Left lung (tissue), 10 donors: ENCODE data around the gene ST3GAL3. TPM values are rescaled to one million over a fixed set of nuclear protein-coding genes. Genes with fewer than 3 reads are reported as not detected.

Experiments
- ATAC-seq: fragments of 200-7000 bp; cut with Tn5 transposase; one replicate; pipeline ENCODE4 v1.9.1; 2020; ENCODE audit warnings: moderate library complexity
- DNase-seq, 4 donors: peaks; one replicate each; pipeline ENCODE4 v3.0.0-alpha.2; 2013 to 2020
- H3K27ac ChIP-seq, 2 donors: fragments of 200-600 bp; sonication (generic) in 1 of 2; one replicate each; pipeline versions ENCODE4 v1.5.0 to v1.8.0; 2020 to 2021
- H3K27me3 ChIP-seq, 2 donors: fragments of 200-600 bp; sonication (generic) in 1 of 2; one replicate each; pipeline versions ENCODE4 v1.5.0 to v1.8.0; 2020 to 2021
- H3K36me3 ChIP-seq, 2 donors: fragments of 200-600 bp; sonication (generic) in 1 of 2; one replicate each; pipeline versions ENCODE4 v1.5.0 to v1.8.0; 2020 to 2021
- H3K4me1 ChIP-seq, 2 donors: fragments of 200-600 bp; one replicate each; pipeline ENCODE4 v1.8.0; 2021
- H3K4me3 ChIP-seq, 2 donors: fragments of 200-600 bp; sonication (generic) in 1 of 2; one replicate each; pipeline versions ENCODE4 v1.5.0 to v1.8.0; 2020 to 2021; ENCODE audit warnings: mild to moderate bottlenecking in 1 of 2
- H3K9me3 ChIP-seq, 2 donors: fragments of 200-600 bp; sonication (generic) in 1 of 2; one replicate each; pipeline versions ENCODE4 v1.5.0 to v1.8.0; 2020 to 2021
- intact Hi-C, 2 donors: fragments of 100-400 bp; cut with DNase I; formaldehyde crosslinking; loops; one replicate each; pipeline versions ENCODE4 v1.11.2 to v1.14.2; 2022
- polyA plus RNA-seq, 6 donors: library from polyadenylated mRNA; unstranded; fragments of 120-200 nt; gene quantifications; one replicate each; pipeline ENCODE4 v1.2.1, GENCODE V29; 2013; ENCODE audit not compliant: insufficient read length in 6 of 6
- total RNA-seq, 2 donors: library from RNA; stranded (reverse); fragmentation: NEBNext Ultra II Directional; extraction: Animal tissue kit (Norgen Biotek cat#: 25700); gene quantifications; one replicate each; pipeline ENCODE4 v1.2.1, GENCODE V29; 2021
- TF ChIP-seq, protein P1 (sequence below), 2 donors: fragments of 200-600 bp; sonication (generic) in 1 of 2; IDR thresholded peaks; one replicate each; pipeline versions ENCODE4 v1.5.0 to v1.8.0; 2021; ENCODE audit warnings: antibody characterized with exemption in 2 of 2
- donor health status: DM: no; HTN: yes; CAD: no.
- donor health status: DM: no; HTN: no; CAD: no.

ST3GAL3 gene
- total and polyA plus RNA-seq, 8 donors = 18.9 to 42.4 (median 34.4) TPM

DNA sequence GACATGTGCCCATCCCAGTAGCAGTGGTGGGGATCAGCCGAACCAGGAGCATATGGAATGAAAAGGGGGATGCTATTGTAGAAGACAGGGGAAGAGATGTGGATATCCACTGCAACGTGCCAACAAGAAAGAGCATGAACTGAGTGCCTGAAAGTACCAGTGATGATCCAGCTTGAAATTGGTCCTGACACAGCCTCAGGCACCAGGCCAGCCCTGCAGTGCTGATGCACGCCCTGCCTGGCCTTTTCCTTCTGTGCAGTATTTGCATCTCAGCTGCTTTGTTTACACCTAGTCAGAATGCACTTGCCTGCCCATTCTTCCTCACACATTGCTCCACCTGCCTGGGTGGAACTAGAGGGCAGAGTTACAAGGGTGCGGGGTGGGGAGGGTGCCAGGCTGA lies 176.0 kb downstream of the ST3GAL3 start:
- Histone ChIP-seq H3K4me1 (no peaks in the 10 kb centered on the region), H3K4me3 (no peak overlapping the region), H3K27ac (no peak overlapping the region), H3K9me3 (no peaks in the 10 kb centered on the region), H3K36me3 (peaks cover 0 to 14% of the 10 kb centered on the region in 2 donors), H3K27me3 (no peaks in the 10 kb centered on the region)
- DNase-seq (no peak), ATAC-seq (no peak)
- intact Hi-C loops = no loop called here
- TF ChIP-seq, protein P1, sequence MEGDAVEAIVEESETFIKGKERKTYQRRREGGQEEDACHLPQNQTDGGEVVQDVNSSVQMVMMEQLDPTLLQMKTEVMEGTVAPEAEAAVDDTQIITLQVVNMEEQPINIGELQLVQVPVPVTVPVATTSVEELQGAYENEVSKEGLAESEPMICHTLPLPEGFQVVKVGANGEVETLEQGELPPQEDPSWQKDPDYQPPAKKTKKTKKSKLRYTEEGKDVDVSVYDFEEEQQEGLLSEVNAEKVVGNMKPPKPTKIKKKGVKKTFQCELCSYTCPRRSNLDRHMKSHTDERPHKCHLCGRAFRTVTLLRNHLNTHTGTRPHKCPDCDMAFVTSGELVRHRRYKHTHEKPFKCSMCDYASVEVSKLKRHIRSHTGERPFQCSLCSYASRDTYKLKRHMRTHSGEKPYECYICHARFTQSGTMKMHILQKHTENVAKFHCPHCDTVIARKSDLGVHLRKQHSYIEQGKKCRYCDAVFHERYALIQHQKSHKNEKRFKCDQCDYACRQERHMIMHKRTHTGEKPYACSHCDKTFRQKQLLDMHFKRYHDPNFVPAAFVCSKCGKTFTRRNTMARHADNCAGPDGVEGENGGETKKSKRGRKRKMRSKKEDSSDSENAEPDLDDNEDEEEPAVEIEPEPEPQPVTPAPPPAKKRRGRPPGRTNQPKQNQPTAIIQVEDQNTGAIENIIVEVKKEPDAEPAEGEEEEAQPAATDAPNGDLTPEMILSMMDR (IDR thresholded peaks at IDR 0.05) = no peak

DNA sequence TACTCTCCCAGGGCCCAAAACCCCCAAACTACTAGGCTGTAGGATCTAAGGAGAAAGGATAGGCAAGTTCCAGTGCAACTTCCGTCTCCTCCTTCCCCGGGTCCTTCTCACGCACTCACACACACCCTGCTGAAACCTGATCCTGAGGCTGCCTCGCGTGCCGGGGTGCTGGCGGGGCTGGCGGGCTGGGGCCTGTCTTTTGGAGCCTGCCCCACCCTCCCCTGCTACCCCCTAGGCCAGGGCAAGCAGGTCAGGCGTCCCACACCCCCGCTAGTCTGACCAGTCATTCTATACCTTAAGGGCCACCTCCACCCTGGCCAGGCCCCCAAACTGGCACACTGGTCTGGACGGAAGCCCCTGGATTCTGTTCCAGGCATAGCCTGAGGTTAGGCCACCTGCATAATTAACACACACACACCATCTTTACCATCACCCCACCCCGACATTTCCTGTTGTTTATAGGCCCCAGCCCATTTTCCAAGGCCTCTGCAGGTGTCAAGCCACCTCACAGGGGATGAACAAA lies 178.0 kb downstream of the ST3GAL3 start:
- H3K27me3 ChIP-seq = no peaks in the 10 kb centered on the region
- H3K36me3 ChIP-seq = no peaks in the 10 kb centered on the region
- no peak overlapping the region for H3K4me3 ChIP-seq
- H3K9me3 ChIP-seq = no peaks in the 10 kb centered on the region
- no peak overlapping the region for H3K27ac ChIP-seq
- intact Hi-C loops = no loop called here
- H3K4me1 ChIP-seq = no peaks in the 10 kb centered on the region
- peak in 1 of 4 donors; percentile 36 for DNase-seq
- no peak for ATAC-seq
- TF ChIP-seq, protein P1 (IDR thresholded peaks at IDR 0.05) = no peak

DNA sequence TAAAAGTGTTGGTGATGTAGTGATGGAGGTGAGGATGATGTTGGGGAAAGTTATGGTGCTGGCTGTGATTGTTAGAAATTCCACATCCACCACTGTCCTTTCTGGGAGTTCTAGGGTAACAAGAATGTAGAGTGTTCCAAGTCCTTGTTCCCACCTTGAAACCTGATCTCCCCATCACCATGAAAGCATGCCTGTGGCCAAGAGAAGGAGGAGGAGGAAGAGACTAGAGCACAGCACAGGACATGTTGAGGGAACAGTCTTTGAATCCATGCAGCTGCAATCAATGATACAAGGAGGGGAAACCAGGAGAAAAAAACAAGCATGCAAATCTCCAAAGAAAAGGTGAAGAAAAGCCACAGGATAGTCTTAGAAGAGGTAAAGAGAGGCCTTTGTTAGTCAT lies 180.4 kb downstream of the ST3GAL3 start:
- intact Hi-C loops = no loop called here
- DNase-seq = no peak
- Histone ChIP-seq H3K4me1 (no peaks in the 10 kb centered on the region), H3K27ac (no peak overlapping the region), H3K4me3 (no peak overlapping the region), H3K27me3 (no peaks in the 10 kb centered on the region), H3K36me3 (no peaks in the 10 kb centered on the region), H3K9me3 (no peaks in the 10 kb centered on the region)
- TF ChIP-seq, protein P1 (IDR thresholded peaks at IDR 0.05) = no peak
- no peak for ATAC-seq

- peaks cover 0 to 12% of the 10 kb centered on the region in 2 donors for H3K36me3 ChIP-seq
- H3K9me3 ChIP-seq = no peaks in the 10 kb centered on the region
- intact Hi-C loops = no loop called here
- DNase-seq (no peak), ATAC-seq (no peak)
- TF ChIP-seq, protein P1 (IDR thresholded peaks at IDR 0.05) = no peak
- no peaks in the 10 kb centered on the region for H3K27me3 ChIP-seq
- no peak overlapping the region for H3K4me3 ChIP-seq
- H3K27ac ChIP-seq = no peak overlapping the region
- H3K4me1 ChIP-seq = no peaks in the 10 kb centered on the region
Measured at GRCh38 chr1:43890815-43891214, 183.5 kb downstream of the ST3GAL3 start.

DNA sequence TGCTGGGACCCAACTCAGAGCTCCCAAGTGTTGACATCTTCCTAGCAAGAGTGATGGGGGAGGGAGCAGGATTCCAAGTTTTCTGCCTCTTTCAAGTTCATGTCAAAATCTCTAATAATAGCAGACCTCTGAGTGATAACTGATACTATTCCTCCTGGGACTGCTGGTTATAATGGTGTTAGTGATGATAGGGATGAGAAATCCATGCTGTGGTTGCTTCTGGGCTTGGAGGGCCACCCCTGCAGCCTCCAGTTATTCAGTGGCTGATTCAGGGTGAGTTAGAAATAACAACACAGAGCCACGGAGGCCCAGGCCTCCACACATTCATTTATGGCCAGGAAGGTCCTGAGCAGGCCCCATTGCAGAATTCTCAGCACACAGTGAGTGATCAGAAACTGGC lies 185.7 kb downstream of the ST3GAL3 start:
- TF ChIP-seq, protein P1 (IDR thresholded peaks at IDR 0.05) = no peak
- Histone ChIP-seq H3K27ac (no peak overlapping the region), H3K27me3 (no peaks in the 10 kb centered on the region), H3K9me3 (no peaks in the 10 kb centered on the region), H3K4me1 (no peaks in the 10 kb centered on the region), H3K4me3 (no peak overlapping the region), H3K36me3 (peaks cover 0 to 21% of the 10 kb centered on the region in 2 donors)
- ATAC-seq (no peak), DNase-seq (no peak)
- intact Hi-C loops = no loop called here
